GM18526 (cell line): ENCODE data around the gene RASSF3.

Experiments used
- POLR2A ChIP-seq: IDR thresholded peaks from 3 replicates; pipeline ENCODE4 v1.6.1; 2011; ENCODE audit not compliant: insufficient read length; ENCODE audit errors: extremely low read depth

Gene RASSF3

DNA sequence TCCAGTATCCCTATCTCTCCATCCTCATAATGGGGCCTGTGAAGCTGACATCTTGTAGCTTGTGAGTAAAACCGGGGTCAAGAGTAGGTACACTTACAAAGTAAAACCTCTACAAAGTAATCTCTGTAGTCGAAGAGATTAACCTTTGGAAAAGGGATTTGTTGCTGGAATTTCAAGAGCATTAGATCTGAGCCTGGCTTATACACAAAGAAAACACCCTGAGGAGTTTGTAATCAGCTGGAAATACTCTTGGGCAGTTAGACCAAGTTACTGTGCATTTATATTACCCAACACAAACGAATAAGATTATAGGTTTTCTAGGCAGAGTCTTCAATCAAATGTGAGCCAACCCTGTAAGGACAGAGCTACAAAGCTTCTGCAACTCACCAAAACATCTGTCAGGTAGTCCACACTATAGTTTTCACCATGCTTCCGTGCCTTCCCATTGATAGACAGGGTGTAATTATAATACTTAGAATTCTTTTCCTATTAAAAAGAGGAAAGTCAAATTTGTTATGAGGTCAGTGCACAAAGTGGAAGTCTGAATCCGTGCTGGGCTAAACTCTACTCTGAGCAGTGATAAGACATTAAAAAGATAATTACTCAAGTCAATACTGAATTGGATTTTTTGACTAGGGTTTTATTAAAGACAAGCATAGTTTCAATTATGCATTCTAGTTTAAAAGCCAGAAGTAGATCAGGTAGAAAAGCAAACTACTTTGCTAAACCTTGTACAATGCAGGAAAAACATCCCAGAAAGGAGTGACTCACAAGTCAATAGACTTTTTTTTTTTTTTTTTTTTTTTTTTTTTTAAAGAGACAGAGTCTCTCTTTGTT, 134.3 kb downstream of the RASSF3 start:
- no peak for TF ChIP-seq POLR2A

DNA sequence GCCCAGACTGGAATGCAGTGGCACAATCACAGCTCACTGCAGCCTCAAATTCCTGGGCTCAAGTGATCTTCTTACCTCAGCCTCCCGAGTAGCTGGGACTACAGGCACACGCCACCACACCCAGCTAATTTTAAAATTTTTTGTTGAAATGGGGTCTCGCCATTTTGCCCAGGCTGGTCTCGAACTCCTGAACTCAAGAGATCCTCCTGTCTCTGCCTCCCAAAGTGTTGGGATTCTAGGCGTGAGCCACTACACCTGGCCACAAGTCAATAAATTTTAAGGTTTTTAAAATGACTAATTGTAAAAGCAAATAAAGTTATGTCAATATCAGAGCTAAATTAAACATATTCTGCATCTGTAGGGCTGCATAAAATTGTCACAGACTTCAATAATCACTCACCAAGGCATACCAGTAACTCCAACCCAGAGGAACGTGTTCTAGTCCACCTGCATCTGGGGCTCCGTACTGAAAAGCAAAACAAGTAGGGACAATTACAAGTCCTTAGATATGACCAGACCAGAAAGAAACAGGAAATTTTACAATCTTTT, 135.0 kb downstream of the RASSF3 start:
- no peak for TF ChIP-seq POLR2A

DNA sequence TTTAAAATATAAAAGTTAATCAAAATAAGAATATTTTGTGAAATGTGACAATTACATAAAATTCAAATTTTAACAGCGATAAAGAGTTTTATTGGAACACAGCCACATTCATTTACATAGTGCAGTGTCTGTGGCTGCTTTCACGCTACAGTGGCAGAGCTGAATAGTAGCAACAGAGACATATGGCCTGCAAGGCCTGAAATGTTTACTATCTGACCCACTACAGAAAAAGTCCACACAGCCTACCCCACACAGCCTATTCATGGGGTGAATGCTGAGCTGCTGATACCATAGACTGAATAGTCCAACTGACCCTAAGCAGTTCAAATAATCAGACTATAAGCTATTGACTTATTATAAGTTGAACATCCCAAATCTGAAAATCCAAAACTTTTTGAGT, 135.7 kb downstream of the RASSF3 start:
- no peak for TF ChIP-seq POLR2A

DNA sequence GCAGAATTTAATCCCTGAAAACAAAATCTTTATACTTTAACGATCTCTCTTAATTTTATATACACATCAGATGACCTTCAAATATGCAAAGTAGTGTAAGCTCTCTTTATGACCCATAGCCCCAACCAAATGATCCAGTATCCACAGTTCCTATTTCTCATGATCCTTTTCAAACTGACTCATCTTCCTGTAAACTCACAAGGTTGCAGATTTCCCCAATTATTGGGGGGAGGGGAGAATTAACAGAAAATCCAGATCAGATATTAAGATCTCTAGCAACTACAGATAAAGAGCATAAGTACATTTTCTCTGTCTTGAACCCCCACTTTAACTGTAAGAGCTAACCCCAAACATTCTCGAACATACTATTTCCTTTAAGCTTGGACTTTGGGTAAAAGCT, 136.4 kb downstream of the RASSF3 start:
- no peak for TF ChIP-seq POLR2A
